ENCODE data around the gene TFCP2.
"Not testable (repeated sequence)": the region's sequence is repeated elsewhere in the genome, so short reads cannot be mapped to it uniquely, and the experiment has no call there.

The TFCP2 gene

DNA sequence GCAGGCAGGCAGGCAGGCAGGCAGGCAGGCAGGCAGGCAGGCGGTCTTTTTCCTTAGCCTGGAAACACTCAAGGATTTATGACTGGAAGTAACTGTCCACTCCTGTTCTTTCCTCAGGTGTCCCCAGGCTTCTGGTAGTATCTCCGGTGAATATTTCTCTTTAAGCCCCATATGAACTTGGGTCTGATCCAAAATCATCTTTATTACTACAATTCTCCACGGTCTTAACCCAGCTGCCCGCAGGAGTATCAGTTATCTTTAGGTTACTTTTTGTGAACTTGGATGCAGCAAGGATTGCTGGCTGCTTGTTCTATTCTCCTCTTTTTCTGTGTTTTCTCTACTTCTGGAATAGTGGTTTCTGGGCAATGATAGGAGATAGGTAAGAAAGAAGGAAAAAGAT, 92.8 kb downstream of the TFCP2 start:
- DNase-seq (ENCODE audit: low spot score), result no peak

DNA sequence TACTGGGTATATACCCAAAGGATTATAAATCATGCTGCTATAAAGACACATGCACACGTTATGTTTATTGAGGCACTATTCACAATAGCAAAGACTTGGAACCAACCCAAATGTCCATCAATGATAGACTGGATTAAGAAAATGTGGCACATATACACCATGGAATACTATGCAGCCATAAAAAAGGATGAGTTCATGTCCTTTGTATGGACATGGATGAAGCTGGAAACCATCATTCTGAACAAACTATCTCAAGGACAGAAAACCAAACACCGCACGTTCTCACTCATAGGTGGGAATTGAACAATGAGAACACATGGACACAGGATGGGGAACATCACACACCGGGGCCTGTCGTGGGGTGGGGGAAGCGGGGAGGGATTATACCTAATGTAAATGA, 94.1 kb downstream of the TFCP2 start:
- DNase-seq (ENCODE audit: low spot score), result not testable (repeated sequence)

DNA sequence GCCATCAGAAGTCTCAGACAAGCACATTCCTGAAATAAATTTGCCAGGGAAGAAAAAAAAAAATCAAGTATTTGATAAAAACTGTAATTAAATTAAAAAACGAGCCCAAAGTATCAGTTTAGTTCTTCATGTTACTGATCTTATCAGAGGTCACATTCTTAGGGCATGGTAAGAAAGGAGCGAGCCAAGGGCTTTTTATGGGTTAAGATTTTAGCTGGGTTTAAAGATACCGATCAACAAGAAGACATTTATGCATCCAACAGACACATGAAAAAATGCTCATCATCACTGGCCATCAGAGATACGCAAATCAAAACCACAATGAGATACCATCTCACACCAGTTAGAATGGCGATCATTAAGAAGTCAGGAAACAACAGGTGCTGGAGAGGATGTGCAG, 94.6 kb downstream of the TFCP2 start:
- DNase-seq (ENCODE audit: low spot score), result not testable (repeated sequence)

DNA sequence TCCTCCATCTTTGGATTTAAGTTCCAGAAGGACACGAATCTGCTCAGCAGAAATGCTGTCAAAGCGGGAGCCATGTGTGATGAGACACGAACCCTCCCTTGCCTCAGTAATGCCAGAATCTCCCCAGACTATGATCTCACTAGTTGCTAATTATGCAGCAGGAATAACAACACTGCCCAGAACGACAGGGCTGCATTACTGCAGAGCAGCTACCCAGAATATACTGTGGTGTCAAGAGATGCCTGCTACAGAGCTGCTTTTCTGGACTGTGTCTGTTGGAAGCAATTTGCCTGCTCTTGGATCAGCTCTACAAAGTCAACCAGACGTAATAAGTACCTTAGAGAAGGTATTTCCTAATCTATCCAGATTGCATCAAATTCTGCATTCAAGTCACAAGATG, 95.0 kb downstream of the TFCP2 start:
- DNase-seq (ENCODE audit: low spot score), result no peak

DNA sequence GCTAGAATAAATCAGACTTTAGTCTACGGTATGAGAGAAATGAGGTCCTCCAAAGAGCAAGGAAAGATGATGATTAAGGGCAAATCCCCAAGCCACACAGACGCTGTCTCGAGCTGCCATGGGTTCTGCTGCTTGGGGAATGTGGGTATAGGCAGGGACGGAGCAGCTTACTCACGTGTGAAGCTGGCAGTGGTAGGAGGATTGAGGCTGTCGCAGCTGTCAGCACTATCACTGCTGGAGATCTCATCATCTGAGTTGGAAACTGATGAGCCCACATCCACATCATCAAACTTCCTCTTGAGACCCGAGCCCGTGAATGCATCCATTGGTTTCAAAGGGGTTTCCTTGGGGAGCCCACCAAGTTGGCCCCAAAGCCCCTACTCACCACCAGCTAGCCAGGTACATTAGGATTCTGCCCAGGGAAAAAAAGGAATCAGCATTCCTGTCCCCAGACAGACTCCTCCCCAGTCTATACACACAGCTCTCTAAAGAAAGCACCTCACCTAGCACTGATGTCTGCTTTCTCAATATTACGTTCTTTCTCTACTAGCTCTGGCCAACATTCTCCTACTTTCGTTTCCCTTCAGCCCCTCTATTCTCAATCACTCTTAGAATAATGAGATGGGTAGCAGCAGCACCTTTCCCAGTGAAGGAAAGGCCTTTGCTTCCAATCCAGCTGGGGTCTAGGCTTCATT, 96.6 kb downstream of the TFCP2 start:
- no peak for DNase-seq (ENCODE audit: low spot score)

DNA sequence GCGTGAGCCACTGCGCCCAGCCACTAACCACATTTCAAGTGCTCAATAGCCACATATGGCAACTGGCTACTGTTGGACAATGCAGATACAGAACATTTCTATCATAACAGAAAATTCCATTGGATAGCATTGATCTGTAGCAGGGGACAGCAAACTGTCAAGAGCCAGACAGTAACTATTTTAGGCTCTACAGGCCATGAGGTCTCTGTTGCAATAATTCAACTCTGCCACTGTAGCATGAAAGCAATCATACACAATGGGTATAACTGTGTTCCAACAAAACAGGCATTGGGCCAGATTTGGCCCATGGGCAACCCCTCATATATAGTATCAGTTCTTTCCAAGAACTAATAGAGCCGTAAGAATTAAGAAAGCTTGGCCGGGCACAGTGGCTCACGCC, 97.5 kb downstream of the TFCP2 start:
- DNase-seq (ENCODE audit: low spot score), result no peak

DNA sequence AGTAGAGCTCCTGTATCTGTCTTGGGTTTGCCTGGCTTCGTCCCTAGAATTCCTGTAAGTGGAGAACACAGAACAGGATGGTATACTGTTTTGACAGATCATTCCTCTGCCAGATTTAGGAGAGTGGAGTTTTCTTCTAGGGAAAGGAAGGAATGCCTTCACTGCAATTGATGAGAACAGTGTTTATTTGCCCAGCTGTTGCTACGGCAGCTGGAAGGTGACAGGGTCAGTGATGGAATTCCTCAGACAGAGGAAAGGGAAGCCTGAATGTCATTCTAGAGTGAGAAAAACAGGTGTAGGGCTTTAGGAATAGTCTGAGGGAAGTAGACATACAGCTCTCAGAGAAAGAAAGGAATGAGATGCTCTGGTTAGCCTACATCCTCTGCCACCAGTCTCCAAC, 101.3 kb downstream of the TFCP2 start:
- no peak for DNase-seq (ENCODE audit: low spot score)

DNA sequence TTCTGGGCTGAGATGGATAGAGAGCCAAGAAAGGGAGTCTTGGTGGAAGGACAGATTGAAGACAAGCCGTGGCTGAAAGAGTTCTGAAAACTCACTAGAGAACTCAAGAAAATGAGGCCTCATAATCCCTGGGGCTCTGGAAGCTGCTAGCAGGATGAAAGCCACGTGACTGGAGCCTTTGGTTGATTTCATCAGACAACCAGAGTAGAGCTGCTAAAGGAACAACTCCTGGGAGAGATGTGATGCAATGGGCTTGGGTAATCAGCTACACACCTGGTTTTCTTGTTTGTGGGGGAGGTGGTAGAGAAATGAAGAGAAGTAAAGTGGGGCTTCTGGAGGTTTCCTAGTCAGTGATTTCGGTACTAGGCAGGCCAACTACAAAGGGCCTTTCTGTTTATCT, 102.9 kb downstream of the TFCP2 start:
- no peak for DNase-seq (ENCODE audit: low spot score)

DNA sequence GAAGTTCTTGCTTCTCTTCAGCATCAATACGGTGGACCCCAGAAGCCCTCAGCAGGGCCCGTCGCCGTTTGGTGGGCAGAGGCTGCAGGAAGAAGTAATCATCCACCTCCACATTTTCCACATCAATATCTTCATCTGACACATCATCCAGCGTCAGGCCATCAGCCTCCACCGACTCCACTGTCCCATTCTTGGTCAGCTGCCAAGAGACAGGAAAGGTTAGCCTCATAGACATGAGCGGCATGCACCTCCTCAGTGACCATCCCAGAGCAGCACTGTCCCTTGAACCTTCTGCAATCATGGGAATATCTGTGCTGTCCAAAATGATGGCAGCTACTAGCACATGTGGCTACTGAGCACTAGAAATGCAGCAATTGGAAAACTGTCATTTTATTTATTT, 105.2 kb downstream of the TFCP2 start:
- DNase-seq (ENCODE audit: low spot score), result no peak

DNA sequence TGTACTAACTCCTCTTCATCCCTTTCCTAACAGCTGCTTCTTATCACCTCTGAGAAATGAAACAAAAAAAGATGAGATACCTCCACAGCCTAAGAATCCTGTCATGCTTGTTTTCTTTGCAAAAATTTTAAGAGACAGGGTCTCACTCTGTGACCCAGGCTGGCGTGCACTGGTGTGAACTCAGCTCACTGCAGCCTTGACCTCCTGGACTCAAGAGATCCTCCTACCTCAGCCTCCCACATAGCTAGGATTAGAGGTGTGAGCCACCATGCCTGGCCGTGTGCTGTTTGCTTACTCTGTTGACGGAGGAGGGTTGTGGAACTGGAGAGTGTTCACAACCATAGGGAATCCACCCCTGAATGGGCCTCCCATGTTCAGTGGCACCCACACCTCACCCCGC, 105.7 kb downstream of the TFCP2 start:
- DNase-seq (ENCODE audit: low spot score), result no peak

DNA sequence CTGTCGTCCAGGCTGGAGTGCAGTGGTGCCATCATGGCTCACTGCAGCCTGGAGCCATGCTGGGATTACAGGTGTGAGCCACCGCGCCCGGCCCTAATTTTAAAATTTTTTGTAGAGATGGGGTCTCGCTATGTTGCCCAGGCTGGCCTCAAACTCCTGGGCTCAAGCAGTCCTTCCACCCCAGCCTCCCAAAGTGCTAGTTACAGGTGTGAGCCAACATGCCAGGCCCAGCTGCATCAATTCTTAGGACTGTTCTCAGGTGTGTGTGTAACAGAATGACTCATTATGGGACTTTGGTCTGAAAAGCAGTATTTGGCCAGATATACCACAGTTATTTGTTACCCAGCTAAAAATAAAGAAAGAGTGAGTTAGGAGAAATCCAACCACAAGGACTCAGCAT, 107.4 kb downstream of the TFCP2 start:
- no peak for DNase-seq (ENCODE audit: low spot score)

DNA sequence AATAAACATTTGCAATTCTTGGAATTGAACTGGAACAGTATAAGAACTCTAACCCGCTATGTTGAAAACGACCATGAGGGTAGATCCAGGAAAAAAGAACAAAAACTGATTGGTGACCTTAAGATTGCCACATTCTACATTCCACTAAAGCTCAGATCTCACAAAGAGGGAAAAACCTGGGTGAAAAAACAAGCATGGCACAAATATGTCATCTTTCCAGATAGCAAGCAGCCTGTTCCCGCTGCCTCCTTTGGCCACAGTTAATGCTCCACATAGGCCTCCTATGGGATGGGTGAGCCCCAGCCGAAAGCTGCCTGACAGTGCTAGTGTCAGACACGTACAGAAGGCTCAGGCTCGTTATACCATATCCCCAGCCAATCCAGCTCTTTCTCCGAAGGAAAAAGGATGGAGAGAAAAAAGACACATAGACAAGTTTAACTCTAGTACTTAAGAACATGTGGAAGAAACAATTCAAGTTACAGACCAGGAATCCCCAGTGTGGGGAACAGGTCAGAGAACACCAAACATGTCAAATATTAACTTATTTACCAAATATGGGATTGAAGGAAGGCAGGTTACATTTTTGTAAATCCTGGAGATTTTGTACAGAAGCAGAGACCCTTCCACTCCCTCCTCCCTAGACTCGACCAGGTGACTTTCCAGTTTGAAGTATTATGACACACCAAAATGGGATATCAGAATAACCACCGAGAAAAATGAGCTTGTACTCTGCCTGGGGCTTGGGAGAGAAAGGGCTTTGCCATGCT, 110.1 kb downstream of the TFCP2 start:
- DNase-seq (ENCODE audit: low spot score), result no peak

DNA sequence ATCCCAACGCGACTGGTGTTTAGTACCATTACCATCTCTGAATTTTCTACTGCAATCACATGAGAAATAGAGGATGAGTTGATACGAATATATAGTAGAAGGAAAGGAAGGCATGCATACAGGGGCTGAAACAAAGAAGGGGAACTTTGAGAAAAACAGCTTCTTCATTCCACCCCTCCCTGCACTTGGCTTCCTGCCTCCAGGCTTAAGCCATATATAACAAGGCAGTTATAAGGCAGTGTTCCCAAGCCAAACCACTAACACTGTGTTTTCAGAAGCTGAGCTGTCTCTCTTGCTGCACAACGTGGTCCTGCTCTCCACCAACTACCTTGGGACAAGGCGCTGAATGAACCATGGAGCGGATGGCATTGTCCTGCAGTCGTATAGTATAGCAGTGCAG, 113.8 kb downstream of the TFCP2 start:
- DNase-seq (ENCODE audit: low spot score), result no peak

DNA sequence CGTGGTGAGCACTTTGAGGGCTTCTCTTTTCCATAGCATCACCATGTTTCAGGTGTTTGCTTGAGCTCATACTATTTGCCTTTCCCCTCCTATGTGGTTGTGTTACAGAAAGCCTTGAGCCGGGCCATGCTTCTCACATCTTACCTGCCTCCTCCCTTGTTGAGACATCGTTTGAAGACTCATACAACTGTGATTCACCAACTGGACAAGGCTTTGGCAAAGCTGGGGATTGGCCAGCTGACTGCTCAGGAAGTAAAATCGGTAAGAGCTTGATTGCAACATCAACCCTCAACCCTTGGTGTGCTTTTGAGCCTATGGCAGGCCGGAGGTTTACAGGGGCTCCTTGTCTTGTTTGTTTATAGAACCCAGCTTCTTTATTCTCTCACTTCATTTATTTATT, 116.7 kb downstream of the TFCP2 start:
- DNase-seq (ENCODE audit: low spot score), result no peak

DNA sequence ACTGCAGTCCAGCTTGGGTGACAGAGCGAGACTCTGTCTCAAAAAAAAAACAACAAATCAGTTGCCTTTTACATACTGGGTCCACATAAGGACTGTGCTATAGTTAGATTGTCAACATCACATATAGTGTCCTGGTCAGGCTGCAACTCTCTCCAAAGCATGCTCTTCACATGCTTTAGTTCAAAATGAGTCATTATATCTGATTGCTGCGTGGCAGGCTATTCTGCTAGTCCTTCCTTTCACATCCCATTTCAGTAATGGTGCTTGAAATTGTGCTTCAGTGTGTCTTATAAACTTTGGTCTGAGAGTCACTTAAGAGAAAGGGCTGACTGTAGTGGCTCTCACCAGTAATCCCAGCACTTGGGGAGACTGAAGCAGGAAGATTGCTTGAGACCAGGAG, 117.9 kb downstream of the TFCP2 start:
- DNase-seq (ENCODE audit: low spot score), result no peak

DNA sequence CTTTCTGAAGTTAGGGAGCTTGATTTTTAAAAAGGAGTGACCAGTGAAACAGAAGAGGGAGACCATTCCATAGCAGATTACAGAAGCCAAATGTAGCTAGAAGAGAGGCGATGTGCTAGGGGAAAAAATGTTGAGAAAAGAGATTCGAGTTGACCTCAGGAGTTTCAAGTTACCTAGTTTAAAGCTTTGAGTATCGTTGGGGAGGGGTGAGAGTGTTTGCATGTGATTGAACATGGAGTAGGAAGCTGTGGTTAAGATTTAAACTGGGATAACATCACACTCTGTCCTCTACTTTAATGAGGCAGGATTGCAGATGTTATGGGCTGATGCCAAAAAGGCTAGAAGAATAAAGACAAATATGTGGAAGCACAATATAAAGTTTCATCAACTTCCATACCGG, 121.1 kb downstream of the TFCP2 start:
- no peak for DNase-seq (ENCODE audit: low spot score)

DNA sequence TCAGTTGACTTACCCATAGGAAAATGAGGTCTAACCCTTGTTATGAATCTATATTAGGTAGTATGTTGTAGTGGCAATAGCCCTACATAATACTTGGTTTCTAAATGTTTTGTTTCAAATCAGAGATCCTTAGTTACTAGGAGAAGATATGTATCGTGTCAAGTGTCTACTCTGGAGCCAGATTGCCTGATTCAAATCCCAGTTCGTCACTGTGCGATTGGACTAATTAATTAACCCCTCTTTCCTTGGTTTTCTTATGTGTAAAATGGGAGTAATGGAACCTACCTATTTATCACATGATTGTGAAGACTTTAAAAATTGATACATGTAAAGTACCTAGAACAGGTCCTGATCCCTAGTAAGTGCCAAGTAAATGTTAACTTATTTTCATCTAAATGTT, 123.4 kb downstream of the TFCP2 start:
- DNase-seq (ENCODE audit: low spot score), result no peak

DNA sequence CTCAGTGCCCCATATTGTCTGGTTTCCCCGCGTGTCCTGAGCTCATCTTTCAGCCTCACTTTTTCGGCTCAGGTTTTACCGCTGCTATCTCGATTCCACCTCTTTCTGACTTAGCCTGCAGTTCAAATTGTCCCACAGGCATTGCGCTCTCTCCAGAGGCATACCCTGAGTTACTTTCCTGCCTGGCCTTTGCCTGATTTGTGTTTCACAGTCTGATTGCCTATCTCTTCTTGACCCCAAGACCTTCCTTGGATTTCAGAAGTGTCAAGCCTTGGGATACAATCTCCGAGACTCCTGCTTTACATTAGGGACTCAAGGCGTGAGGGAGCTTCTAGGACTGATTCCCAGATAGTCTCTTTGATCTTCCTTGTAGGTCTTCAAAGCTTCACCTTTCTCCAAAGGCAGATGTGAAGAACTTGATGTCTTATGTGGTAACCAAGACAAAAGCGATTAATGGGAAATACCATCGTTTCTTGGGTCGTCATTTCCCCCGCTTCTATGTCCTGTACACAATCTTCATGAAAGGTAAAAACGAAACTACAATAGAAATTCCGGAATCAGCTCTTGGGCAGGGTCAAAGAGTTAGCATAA, 124.2 kb downstream of the TFCP2 start:
- peak; percentile 27 for DNase-seq (ENCODE audit: low spot score)

DNA sequence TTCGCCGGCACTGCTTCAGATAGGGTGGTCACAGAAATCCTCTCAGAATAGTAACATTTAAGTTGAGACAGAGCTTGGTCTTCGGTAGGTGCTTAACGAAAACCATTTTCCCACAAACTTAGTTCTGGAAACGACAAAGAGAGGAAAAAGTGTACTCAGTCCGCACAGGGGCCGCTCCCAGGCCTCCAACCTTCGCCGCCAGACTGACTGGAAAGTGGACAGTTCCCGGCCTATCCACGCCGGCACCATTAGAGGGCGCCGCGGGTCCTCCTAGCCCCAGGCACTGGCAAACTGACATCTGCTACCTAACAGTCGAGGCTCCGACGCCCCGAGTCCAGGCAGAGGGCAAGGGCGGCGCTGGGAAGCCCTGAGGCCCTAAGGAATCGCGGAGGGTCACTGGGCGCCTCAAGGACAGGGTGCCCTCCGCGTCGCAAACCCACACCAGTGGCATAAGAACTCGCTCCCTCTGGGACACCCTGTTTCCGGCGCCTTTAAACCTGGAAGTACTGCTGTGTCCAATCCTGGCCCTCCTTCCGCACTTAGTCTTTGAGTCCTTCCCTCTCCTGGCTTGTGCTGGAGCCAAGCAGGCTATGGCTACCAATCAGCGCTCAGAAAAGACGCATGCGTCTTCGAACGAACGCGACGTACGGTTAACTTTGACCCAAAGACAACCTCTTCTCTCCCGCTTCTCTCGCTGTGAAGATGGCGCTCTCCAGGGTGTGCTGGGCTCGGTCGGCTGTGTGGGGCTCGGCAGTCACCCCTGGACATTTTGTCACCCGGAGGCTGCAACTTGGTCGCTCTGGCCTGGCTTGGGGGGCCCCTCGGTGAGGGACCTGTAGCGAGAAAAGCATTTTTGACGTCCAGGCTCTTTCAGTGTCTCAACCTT, 125.0 kb downstream of the TFCP2 start, which contains the start of gene LETMD1:
Gene LETMD1, plus strand, starts transcription at position 673 of the 886 bp plus-strand sequence. Its CDS starts 30 bp downstream, at position 703.
- peak; percentile 97 for DNase-seq (ENCODE audit: low spot score)
